ENCODE data around the gene LRRC27.
"Not testable (repeated sequence)": the region's sequence is repeated elsewhere in the genome, so short reads cannot be mapped to it uniquely, and the experiment has no call there.

The LRRC27 gene

DNA sequence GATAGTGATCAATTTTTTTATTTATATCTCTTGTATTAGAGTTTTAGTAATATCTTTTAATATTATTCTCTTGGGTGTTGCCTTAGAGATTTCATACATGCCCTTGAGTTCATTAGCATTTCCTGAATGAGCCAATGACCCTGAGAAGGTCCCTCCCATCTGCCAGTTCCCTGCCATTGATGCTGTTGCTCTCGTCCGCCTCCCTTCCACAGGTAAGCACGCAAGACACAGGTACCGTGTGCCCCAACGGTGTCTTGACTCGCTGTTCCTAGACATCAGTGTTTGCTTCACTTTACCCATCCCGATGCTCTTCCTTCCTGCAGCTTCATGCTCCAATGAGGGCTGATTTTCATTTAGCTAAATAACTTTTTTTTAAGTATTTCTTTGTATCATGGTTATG is 45.3 kb downstream of the LRRC27 start:
- ATAC-seq: no peak
- TF ChIP-seq PPARA (CRISPR knock-in tag; IDR thresholded peaks at IDR 0.05; ENCODE audit: borderline replicate concordance) (no peak), PATZ1 (CRISPR knock-in tag; IDR thresholded peaks at IDR 0.05; ENCODE audit: borderline replicate concordance) (no peak), ESRRG (CRISPR knock-in tag; IDR thresholded peaks at IDR 0.05) (no peak), TSHZ2 (CRISPR knock-in tag; IDR thresholded peaks at IDR 0.05) (no peak), ZNF565 (CRISPR knock-in tag; conservative IDR thresholded peaks at IDR 0.05; ENCODE audit: low read depth) (no peak), ZNF8 (CRISPR knock-in tag; IDR thresholded peaks at IDR 0.05) (no peak), ARNTL (CRISPR knock-in tag; IDR thresholded peaks at IDR 0.05; ENCODE audit: borderline replicate concordance, low read depth) (no peak)
- TF ChIP-seq, protein P1, sequence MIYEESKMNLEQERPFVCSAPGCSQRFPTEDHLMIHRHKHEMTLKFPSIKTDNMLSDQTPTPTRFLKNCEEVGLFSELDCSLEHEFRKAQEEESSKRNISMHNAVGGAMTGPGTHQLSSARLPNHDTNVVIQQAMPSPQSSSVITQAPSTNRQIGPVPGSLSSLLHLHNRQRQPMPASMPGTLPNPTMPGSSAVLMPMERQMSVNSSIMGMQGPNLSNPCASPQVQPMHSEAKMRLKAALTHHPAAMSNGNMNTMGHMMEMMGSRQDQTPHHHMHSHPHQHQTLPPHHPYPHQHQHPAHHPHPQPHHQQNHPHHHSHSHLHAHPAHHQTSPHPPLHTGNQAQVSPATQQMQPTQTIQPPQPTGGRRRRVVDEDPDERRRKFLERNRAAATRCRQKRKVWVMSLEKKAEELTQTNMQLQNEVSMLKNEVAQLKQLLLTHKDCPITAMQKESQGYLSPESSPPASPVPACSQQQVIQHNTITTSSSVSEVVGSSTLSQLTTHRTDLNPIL (CRISPR knock-in tag; IDR thresholded peaks at IDR 0.05; ENCODE audit: low read depth): no peak

DNA sequence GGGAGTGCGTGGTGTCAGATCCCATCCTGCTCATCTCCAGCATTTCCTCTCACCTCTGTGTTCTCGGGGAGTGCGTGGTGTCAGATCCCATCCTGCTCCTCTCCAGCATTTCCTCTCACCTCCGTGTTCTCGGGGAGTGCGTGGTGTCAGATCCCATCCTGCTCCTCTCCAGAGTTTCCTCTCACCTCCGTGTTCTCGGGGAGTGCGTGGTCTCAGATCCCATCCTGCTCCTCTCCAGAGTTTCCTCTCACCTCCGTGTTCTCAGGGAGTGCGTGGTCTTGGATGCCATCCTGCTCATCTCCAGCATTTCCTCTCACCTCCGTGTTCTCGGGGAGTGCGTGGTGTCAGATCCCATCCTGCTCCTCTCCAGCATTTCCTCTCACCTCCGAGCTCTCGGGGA is 47.0 kb downstream of the LRRC27 start:
- ATAC-seq: not testable (repeated sequence)

DNA sequence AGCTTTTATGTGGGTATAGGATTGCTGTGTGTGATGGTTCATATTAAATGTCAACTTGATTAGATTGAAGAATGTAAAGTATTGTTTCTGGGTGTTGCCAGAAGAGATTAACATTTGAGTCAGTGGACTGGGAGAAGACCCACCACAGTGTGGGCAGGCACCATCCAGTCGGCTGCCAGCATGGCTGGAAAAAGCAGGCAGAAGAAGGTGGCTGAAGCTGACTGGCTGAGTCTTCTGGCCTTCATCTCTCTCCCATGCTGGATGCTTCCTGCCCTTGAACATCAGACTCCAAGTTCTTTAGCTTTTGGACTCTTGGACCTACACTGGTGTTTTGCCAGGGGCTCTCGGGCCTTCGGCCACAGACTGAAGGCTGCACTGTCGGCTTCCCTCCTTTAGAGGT is 49.0 kb downstream of the LRRC27 start:
- ATAC-seq: not testable (repeated sequence)

GRCh38 chr10:132381741-132382140 is 49.7 kb downstream of the LRRC27 start:
- ATAC-seq: no peak
- TF ChIP-seq ZFP3 (CRISPR knock-in tag; IDR thresholded peaks at IDR 0.05): no peak
- TF ChIP-seq, protein P2, sequence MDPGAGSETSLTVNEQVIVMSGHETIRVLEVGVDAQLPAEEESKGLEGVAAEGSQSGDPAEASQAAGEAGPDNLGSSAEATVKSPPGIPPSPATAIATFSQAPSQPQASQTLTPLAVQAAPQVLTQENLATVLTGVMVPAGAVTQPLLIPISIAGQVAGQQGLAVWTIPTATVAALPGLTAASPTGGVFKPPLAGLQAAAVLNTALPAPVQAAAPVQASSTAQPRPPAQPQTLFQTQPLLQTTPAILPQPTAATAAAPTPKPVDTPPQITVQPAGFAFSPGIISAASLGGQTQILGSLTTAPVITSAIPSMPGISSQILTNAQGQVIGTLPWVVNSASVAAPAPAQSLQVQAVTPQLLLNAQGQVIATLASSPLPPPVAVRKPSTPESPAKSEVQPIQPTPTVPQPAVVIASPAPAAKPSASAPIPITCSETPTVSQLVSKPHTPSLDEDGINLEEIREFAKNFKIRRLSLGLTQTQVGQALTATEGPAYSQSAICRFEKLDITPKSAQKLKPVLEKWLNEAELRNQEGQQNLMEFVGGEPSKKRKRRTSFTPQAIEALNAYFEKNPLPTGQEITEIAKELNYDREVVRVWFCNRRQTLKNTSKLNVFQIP (CRISPR knock-in tag; IDR thresholded peaks at IDR 0.05; ENCODE audit: borderline replicate concordance, low read depth): no peak

DNA sequence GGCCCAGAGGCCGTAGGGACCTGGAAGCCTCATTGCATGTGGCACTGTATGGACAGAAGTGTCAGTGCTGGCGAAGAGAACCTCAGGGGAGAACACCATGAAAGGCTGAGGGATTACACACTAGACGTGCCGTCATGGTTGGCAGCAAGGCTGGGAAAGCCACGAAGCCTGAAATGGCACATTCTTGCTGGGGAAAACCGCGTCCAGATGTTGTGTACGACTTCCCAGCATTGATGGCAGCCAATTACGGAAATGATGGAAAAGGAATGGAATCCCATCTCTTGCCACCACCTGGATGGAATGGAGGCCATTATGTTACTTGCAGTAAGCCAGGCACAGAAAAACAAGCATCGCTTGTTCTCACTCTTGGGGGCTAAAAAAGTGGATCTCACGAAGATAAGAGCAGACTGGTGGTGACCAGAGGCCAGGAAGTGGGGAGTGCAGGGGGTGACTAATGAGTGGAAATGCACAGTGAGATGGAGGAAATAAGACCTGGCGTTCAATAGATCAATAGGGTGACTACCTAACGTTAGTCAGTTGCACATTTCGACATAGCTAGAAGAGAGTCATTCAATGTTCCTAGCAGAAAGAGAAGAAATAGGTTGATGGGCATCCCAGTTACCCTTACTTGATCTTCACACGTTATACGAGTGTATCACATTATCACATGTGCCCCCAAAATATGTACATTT is 50.4 kb downstream of the LRRC27 start:
- TF ChIP-seq PPARA (CRISPR knock-in tag; IDR thresholded peaks at IDR 0.05; ENCODE audit: borderline replicate concordance) (no peak), ZNF565 (CRISPR knock-in tag; conservative IDR thresholded peaks at IDR 0.05; ENCODE audit: low read depth) (no peak), BACH2 (CRISPR knock-in tag; IDR thresholded peaks at IDR 0.05; ENCODE audit: borderline replicate concordance) (no peak), TOX (CRISPR knock-in tag; IDR thresholded peaks at IDR 0.05; ENCODE audit: borderline replicate concordance) (no peak), ZNF70 (CRISPR knock-in tag; IDR thresholded peaks at IDR 0.05) (no peak), CSDC2 (CRISPR knock-in tag; IDR thresholded peaks at IDR 0.05) (no peak), CSRNP3 (CRISPR knock-in tag; IDR thresholded peaks at IDR 0.05) (no peak)
- no peak for ATAC-seq
